SU-DHL-6 (cell line): Measurements from ENCODE around the gene TTC38.

Experiments used
- H2AFZ ChIP-seq: fragments of 200-600 bp; sonication (generic); 2 replicates; pipeline ENCODE4 v1.6.1; 2014; ENCODE audit warnings: low read depth, mild to moderate bottlenecking, moderate library complexity, mixed read lengths, antibody characterized with exemption, low read length; ENCODE audit not compliant: severe bottlenecking
- H3F3A ChIP-seq: fragments of 200-600 bp; shearing (Covaris generic); 2 replicates; pipeline ENCODE4 v1.6.0; 2016; ENCODE audit warnings: antibody characterized with exemption, mild to moderate bottlenecking; ENCODE audit not compliant: insufficient read depth
- H3K27ac ChIP-seq: fragments of 200-600 bp; sonication (generic); 2 replicates; pipeline ENCODE4 v1.5.1; 2016; ENCODE audit warnings: low read depth, mild to moderate bottlenecking, low read length, moderate library complexity, mixed read lengths
- H3K27me3 ChIP-seq: fragments of 200-600 bp; sonication (generic), shearing (Covaris generic); 2 replicates; pipeline ENCODE4 v1.6.0; 2014; ENCODE audit warnings: mild to moderate bottlenecking, low read length
- H3K36me3 ChIP-seq: fragments of 200-600 bp; sonication (generic); 2 replicates; pipeline ENCODE4 v1.6.1; 2014; ENCODE audit warnings: mild to moderate bottlenecking, low read length, mixed read lengths
- H3K4me2 ChIP-seq: fragments of 300-600, 200-600 bp; shearing (Covaris generic), sonication (generic); 2 replicates; pipeline ENCODE4 v1.6.0; 2014; ENCODE audit warnings: low read length, low read depth, mild to moderate bottlenecking; ENCODE audit not compliant: poor library complexity, severe bottlenecking
- H3K4me3 ChIP-seq: fragments of 200-600 bp; sonication (generic); 2 replicates; pipeline ENCODE4 v1.5.1; 2014; ENCODE audit warnings: antibody characterized with exemption, low read length, mild to moderate bottlenecking, mixed read lengths; ENCODE audit not compliant: insufficient read depth, poor library complexity, severe bottlenecking
- H3K79me2 ChIP-seq: fragments of 200-600 bp; sonication (generic); 2 replicates; pipeline ENCODE4 v1.6.1; 2014; ENCODE audit warnings: mild to moderate bottlenecking, low read length, moderate library complexity; ENCODE audit not compliant: insufficient read depth
- H3K9ac ChIP-seq: fragments of 200-600 bp; sonication (generic); 2 replicates; pipeline ENCODE4 v1.7.0; 2014; ENCODE audit warnings: mild to moderate bottlenecking, low read length
- H3K9me2 ChIP-seq: fragments of 200-600 bp; sonication (generic); replicated peaks from 2 replicates; pipeline ENCODE4 v1.6.1; 2014; ENCODE audit warnings: low read length; ENCODE audit not compliant: insufficient read depth
- H3K9me3 ChIP-seq: fragments of 200-600 bp; sonication (generic); 2 replicates; pipeline ENCODE4 v1.6.1; 2014; ENCODE audit warnings: low read length, mixed read lengths; ENCODE audit not compliant: insufficient read depth
- H4K20me1 ChIP-seq: fragments of 200-600 bp; sonication (generic); 2 replicates; pipeline ENCODE4 v1.6.1; 2014; ENCODE audit warnings: low read depth, mild to moderate bottlenecking, antibody characterized with exemption, low read length, moderate library complexity, mixed read lengths
- EZH2phosphoT487 ChIP-seq: fragments of 200-600 bp; sonication (generic), shearing (Covaris generic); conservative IDR thresholded peaks from 2 replicates; pipeline ENCODE4 v1.6.1; 2018; ENCODE audit warnings: mild to moderate bottlenecking, antibody characterized with exemption, low read length, moderate library complexity, mixed read lengths
- TF ChIP-seq, protein P1 (sequence below): fragments of 200-600 bp; sonication (generic); IDR thresholded peaks from one replicate; pipeline ENCODE4 v1.5.1; 2017; ENCODE audit warnings: antibody characterized with exemption, mild to moderate bottlenecking, low read length, moderate library complexity; ENCODE audit not compliant: insufficient read depth, poor library complexity, severe bottlenecking

Gene TTC38

GRCh38 chr22:46226577-46226976, 41.2 kb upstream of the TTC38 start:
- no peak overlapping the region for H2AFZ ChIP-seq
- no peak overlapping the region for H3K27ac ChIP-seq
- no peak overlapping the region for H3K4me2 ChIP-seq
- H3K9me2 ChIP-seq, result no peaks in the 10 kb centered on the region
- H3K4me3 ChIP-seq, result no peak overlapping the region
- no peaks in the 10 kb centered on the region for H3K36me3 ChIP-seq
- no peak for TF ChIP-seq EZH2phosphoT487
- TF ChIP-seq, protein P1, sequence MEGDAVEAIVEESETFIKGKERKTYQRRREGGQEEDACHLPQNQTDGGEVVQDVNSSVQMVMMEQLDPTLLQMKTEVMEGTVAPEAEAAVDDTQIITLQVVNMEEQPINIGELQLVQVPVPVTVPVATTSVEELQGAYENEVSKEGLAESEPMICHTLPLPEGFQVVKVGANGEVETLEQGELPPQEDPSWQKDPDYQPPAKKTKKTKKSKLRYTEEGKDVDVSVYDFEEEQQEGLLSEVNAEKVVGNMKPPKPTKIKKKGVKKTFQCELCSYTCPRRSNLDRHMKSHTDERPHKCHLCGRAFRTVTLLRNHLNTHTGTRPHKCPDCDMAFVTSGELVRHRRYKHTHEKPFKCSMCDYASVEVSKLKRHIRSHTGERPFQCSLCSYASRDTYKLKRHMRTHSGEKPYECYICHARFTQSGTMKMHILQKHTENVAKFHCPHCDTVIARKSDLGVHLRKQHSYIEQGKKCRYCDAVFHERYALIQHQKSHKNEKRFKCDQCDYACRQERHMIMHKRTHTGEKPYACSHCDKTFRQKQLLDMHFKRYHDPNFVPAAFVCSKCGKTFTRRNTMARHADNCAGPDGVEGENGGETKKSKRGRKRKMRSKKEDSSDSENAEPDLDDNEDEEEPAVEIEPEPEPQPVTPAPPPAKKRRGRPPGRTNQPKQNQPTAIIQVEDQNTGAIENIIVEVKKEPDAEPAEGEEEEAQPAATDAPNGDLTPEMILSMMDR, result no peak
- H3K79me2 ChIP-seq, result no peaks in the 10 kb centered on the region
- no peaks in the 10 kb centered on the region for H3F3A ChIP-seq
- no peaks in the 10 kb centered on the region for H3K27me3 ChIP-seq
- H3K9ac ChIP-seq, result no peak overlapping the region
- H4K20me1 ChIP-seq, result no peaks in the 10 kb centered on the region
- no peaks in the 10 kb centered on the region for H3K9me3 ChIP-seq

- Histone ChIP-seq H3K4me2 (no peak overlapping the region), H2AFZ (no peak overlapping the region), H3K9ac (no peak overlapping the region), H3K27me3 (no peaks in the 10 kb centered on the region), H3K27ac (no peak overlapping the region), H3K36me3 (no peaks in the 10 kb centered on the region), H3K9me2 (no peaks in the 10 kb centered on the region), H3F3A (no peaks in the 10 kb centered on the region), H4K20me1 (no peaks in the 10 kb centered on the region), H3K9me3 (no peaks in the 10 kb centered on the region), H3K4me3 (no peak overlapping the region), H3K79me2 (no peaks in the 10 kb centered on the region)
- TF ChIP-seq EZH2phosphoT487, result no peak
- TF ChIP-seq, protein P1, result no peak
Observed at GRCh38 chr22:46229701-46230100, 38.1 kb upstream of the TTC38 start.

GRCh38 chr22:46230262-46230901, 37.4 kb upstream of the TTC38 start:
- H3K9me2 ChIP-seq, result no peaks in the 10 kb centered on the region
- H3K9ac ChIP-seq, result no peak overlapping the region
- H3K9me3 ChIP-seq, result no peaks in the 10 kb centered on the region
- H3F3A ChIP-seq, result no peaks in the 10 kb centered on the region
- H3K36me3 ChIP-seq, result no peaks in the 10 kb centered on the region
- TF ChIP-seq, protein P1, result no peak
- TF ChIP-seq EZH2phosphoT487, result no peak
- no peak overlapping the region for H3K4me2 ChIP-seq
- no peaks in the 10 kb centered on the region for H3K79me2 ChIP-seq
- H2AFZ ChIP-seq, result no peak overlapping the region
- H3K4me3 ChIP-seq, result no peak overlapping the region
- H3K27ac ChIP-seq, result no peak overlapping the region
- no peaks in the 10 kb centered on the region for H4K20me1 ChIP-seq
- H3K27me3 ChIP-seq, result no peaks in the 10 kb centered on the region
